Stimulated activated naive CD8-positive, alpha-beta T cell treated with anti-CD3 and anti-CD28 coated beads, Interleukin-15, Interleukin-2, amounts not matched to agents 100 U/mL and 50 U/mL, for 24 hours (primary cell): ENCODE data around the gene CORO2A.

Experiments used
- ATAC-seq: fragments of 150-1000 bp; cut with Tn5 transposase; one replicate; pipeline ENCODE4 v1.10.0; 2021
- DNase-seq: peaks from one replicate; pipeline ENCODE4 v3.0.0; 2021

The CORO2A gene

GRCh38 chr9:98219364-98219716 lies 26.9 kb upstream of the CORO2A start:
- ATAC-seq = no peak
- no peak for DNase-seq

- DNase-seq (no peak), ATAC-seq (no peak)
These were observed 26.3 kb upstream of the CORO2A start for GRCh38 chr9:98218562-98219363.

GRCh38 chr9:98217255-98217654 lies 24.8 kb upstream of the CORO2A start:
- ATAC-seq (no peak), DNase-seq (no peak)

GRCh38 chr9:98216391-98216790 lies 24.0 kb upstream of the CORO2A start:
- DNase-seq (no peak), ATAC-seq (no peak)

GRCh38 chr9:98215821-98216220 lies 23.4 kb upstream of the CORO2A start:
- ATAC-seq (no peak), DNase-seq (no peak)

GRCh38 chr9:98215271-98215670 lies 22.8 kb upstream of the CORO2A start:
- ATAC-seq = no peak
- no peak for DNase-seq

- ATAC-seq (no peak), DNase-seq (no peak)
These were observed 22.4 kb upstream of the CORO2A start for GRCh38 chr9:98214811-98215210.

GRCh38 chr9:98211260-98211659 lies 18.8 kb upstream of the CORO2A start:
- DNase-seq (no peak), ATAC-seq (no peak)

GRCh38 chr9:98210435-98210834 lies 18.0 kb upstream of the CORO2A start:
- ATAC-seq = no peak
- DNase-seq = no peak

GRCh38 chr9:98209530-98209929 lies 17.1 kb upstream of the CORO2A start:
- no peak for DNase-seq
- no peak for ATAC-seq

- ATAC-seq = no peak
- no peak for DNase-seq
These were observed 16.2 kb upstream of the CORO2A start for GRCh38 chr9:98208635-98209034.

GRCh38 chr9:98207606-98208005 lies 15.2 kb upstream of the CORO2A start:
- ATAC-seq (no peak), DNase-seq (no peak)

GRCh38 chr9:98206754-98207153 lies 14.3 kb upstream of the CORO2A start:
- no peak for ATAC-seq
- DNase-seq = no peak

- ATAC-seq (no peak), DNase-seq (no peak)
These were observed 12.3 kb upstream of the CORO2A start for GRCh38 chr9:98204692-98205091.

GRCh38 chr9:98203153-98203552 lies 10.7 kb upstream of the CORO2A start:
- ATAC-seq (no peak), DNase-seq (no peak)

GRCh38 chr9:98202252-98202651 lies 9.8 kb upstream of the CORO2A start:
- DNase-seq = no peak

GRCh38 chr9:98201749-98202148 lies 9.3 kb upstream of the CORO2A start:
- no peak for DNase-seq
- ATAC-seq = no peak

More at GRCh38 chr9:98202252-98202651, 9.8 kb upstream of the CORO2A start:
- ATAC-seq = no peak

GRCh38 chr9:98201102-98201501 lies 8.7 kb upstream of the CORO2A start:
- DNase-seq (no peak), ATAC-seq (no peak)

- no peak for ATAC-seq
- no peak for DNase-seq
These were observed 7.1 kb upstream of the CORO2A start for GRCh38 chr9:98199388-98200033.

- no peak for DNase-seq
- ATAC-seq = no peak
These were observed 3.2 kb upstream of the CORO2A start for GRCh38 chr9:98195671-98196070.

- DNase-seq (no peak), ATAC-seq (no peak)
These were observed 1.0 kb upstream of the CORO2A start for GRCh38 chr9:98193336-98193944.

GRCh38 chr9:98191671-98192502 lies 550 bp downstream of the CORO2A start:
- ATAC-seq = peak; percentile 20
- DNase-seq = peak; percentile 40

- ATAC-seq = no peak
- DNase-seq = no peak
These were observed 1.2 kb downstream of the CORO2A start for GRCh38 chr9:98191181-98191608.
